BLaER1 treated with 17β-estradiol and CSF1 and Interleukin-3, amounts not matched to agents 10 nM and 100 nM (cell line): ENCODE results near the gene ARAP3.

Experiments used
- H3K27ac ChIP-seq, 11 experiments: shearing (Covaris generic); formaldehyde crosslinking; 2 replicates each; pipeline ENCODE4 v1.8.1; 2022
- H3K27me3 ChIP-seq, 11 experiments: shearing (Covaris generic); formaldehyde crosslinking; 2 replicates each; pipeline ENCODE4 v1.8.1; 2022
- H3K36me3 ChIP-seq, 11 experiments: shearing (Covaris generic); formaldehyde crosslinking; 2 replicates each; pipeline ENCODE4 v1.8.1; 2022
- H3K4me1 ChIP-seq, 10 experiments: shearing (Covaris generic); formaldehyde crosslinking; 2 replicates each; pipeline ENCODE4 v1.8.1; 2022
- H3K4me2 ChIP-seq, 11 experiments: shearing (Covaris generic); formaldehyde crosslinking; 2 replicates each; pipeline ENCODE4 v1.8.1; 2022
- H3K4me3 ChIP-seq, 10 experiments: shearing (Covaris generic); formaldehyde crosslinking; 2 replicates each; pipeline ENCODE4 v1.8.1; 2022
- H3K9ac ChIP-seq, 11 experiments: shearing (Covaris generic); formaldehyde crosslinking; 2 replicates each; pipeline ENCODE4 v1.8.1; 2022
- H3K9me3 ChIP-seq, 11 experiments: shearing (Covaris generic); formaldehyde crosslinking; replicated peaks in 1 of 11; 2 replicates each; pipeline ENCODE4 v1.8.1; 2022
- H4K20me1 ChIP-seq, 11 experiments: shearing (Covaris generic); formaldehyde crosslinking; 2 replicates each; pipeline ENCODE4 v1.8.1; 2022
- Cebpa-rat ChIP-seq, 11 experiments: shearing (Covaris generic); IDR thresholded peaks; 2 replicates each; pipeline ENCODE4 v1.8.1; 2022

The ARAP3 gene

GRCh38 chr5:141680751-141681201 lies 1.3 kb downstream of the ARAP3 start:
- peak overlapping the region; percentile 90 to 100 (median 99) for H3K4me2 ChIP-seq
- H3K36me3 ChIP-seq, result peaks cover 0 to 31% (median 4%) of the 10 kb centered on the region in 11 experiments; a peak in 6 of 22 replicates
- H3K9me3 ChIP-seq, result no peaks in the 10 kb centered on the region
- peak overlapping the region in 9 of 10 experiments; percentile 49 to 71 (median 58); a peak in 14 of 20 replicates for H3K4me3 ChIP-seq
- H3K4me1 ChIP-seq, result peaks cover 55 to 65% (median 62%) of the 10 kb centered on the region in 10 experiments
- H3K27me3 ChIP-seq, result no peaks in the 10 kb centered on the region
- H4K20me1 ChIP-seq, result peaks cover 0 to 29% (median 0%) of the 10 kb centered on the region in 11 experiments; a peak in 3 of 22 replicates
- no peak for TF ChIP-seq Cebpa-rat (IDR thresholded peaks at IDR 0.05)
- H3K9ac ChIP-seq, result peak overlapping the region; percentile 70 to 86 (median 80); a peak in 17 of 22 replicates
- peak overlapping the region in 9 of 11 experiments; percentile 22 to 94 (median 87); a peak in 13 of 22 replicates for H3K27ac ChIP-seq

GRCh38 chr5:141680178-141680577 lies 1.9 kb downstream of the ARAP3 start:
- Histone ChIP-seq H3K27ac (peak overlapping the region in 1 of 11 experiments; percentile 87; a peak in 1 of 22 replicates), H3K4me2 (peak overlapping the region; percentile 90 to 100 (median 99)), H3K27me3 (no peaks in the 10 kb centered on the region), H3K9ac (peak overlapping the region in 3 of 11 experiments; percentile 73 to 83 (median 79); a peak in 6 of 22 replicates), H3K36me3 (peaks cover 0 to 37% (median 4%) of the 10 kb centered on the region in 11 experiments; a peak in 7 of 22 replicates), H3K4me1 (peaks cover 49 to 59% (median 56%) of the 10 kb centered on the region in 10 experiments), H3K4me3 (peak overlapping the region in 2 of 10 experiments; percentile 65 to 71; a peak in 5 of 20 replicates), H4K20me1 (peaks cover 0 to 33% (median 0%) of the 10 kb centered on the region in 11 experiments; a peak in 3 of 22 replicates), H3K9me3 (no peaks in the 10 kb centered on the region)
- TF ChIP-seq Cebpa-rat (IDR thresholded peaks at IDR 0.05), result no peak

GRCh38 chr5:141677415-141677814 lies 4.6 kb downstream of the ARAP3 start:
- Histone ChIP-seq H3K4me2 (no peak overlapping the region), H3K9me3 (no peaks in the 10 kb centered on the region), H3K27me3 (no peaks in the 10 kb centered on the region), H3K27ac (no peak overlapping the region), H3K4me1 (peaks cover 27 to 41% (median 38%) of the 10 kb centered on the region in 10 experiments), H4K20me1 (peaks cover 0 to 38% (median 0%) of the 10 kb centered on the region in 11 experiments; a peak in 3 of 22 replicates), H3K4me3 (no peak overlapping the region), H3K36me3 (peaks cover 0 to 64% (median 7%) of the 10 kb centered on the region in 11 experiments; a peak in 9 of 22 replicates), H3K9ac (no peak overlapping the region)
- TF ChIP-seq Cebpa-rat (IDR thresholded peaks at IDR 0.05), result no peak

- Histone ChIP-seq H3K4me2 (no peak overlapping the region), H3K4me1 (peaks cover 14 to 27% (median 22%) of the 10 kb centered on the region in 10 experiments), H4K20me1 (peaks cover 0 to 42% (median 0%) of the 10 kb centered on the region in 11 experiments; a peak in 3 of 22 replicates), H3K27ac (no peak overlapping the region), H3K36me3 (peaks cover 0 to 82% (median 7%) of the 10 kb centered on the region in 11 experiments; a peak in 10 of 22 replicates), H3K27me3 (no peaks in the 10 kb centered on the region), H3K9ac (no peak overlapping the region), H3K4me3 (no peak overlapping the region), H3K9me3 (no peaks in the 10 kb centered on the region)
- no peak for TF ChIP-seq Cebpa-rat (IDR thresholded peaks at IDR 0.05)
Measured at GRCh38 chr5:141675672-141676071, 6.4 kb downstream of the ARAP3 start.

- Histone ChIP-seq H4K20me1 (peaks cover 0 to 42% (median 0%) of the 10 kb centered on the region in 11 experiments; a peak in 3 of 22 replicates), H3K9me3 (no peaks in the 10 kb centered on the region), H3K4me2 (no peak overlapping the region), H3K27ac (no peak overlapping the region), H3K36me3 (peaks cover 0 to 91% (median 7%) of the 10 kb centered on the region in 11 experiments; a peak in 11 of 22 replicates), H3K4me1 (peaks cover 5 to 17% (median 13%) of the 10 kb centered on the region in 10 experiments; a peak in 17 of 20 replicates), H3K4me3 (no peak overlapping the region), H3K9ac (no peak overlapping the region), H3K27me3 (no peaks in the 10 kb centered on the region)
- TF ChIP-seq Cebpa-rat (IDR thresholded peaks at IDR 0.05), result no peak
Measured at GRCh38 chr5:141674747-141675146, 7.3 kb downstream of the ARAP3 start.

GRCh38 chr5:141672841-141673813 lies 8.9 kb downstream of the ARAP3 start:
- H4K20me1 ChIP-seq, result peaks cover 0 to 46% (median 0%) of the 10 kb centered on the region in 11 experiments; a peak in 3 of 22 replicates
- H3K4me2 ChIP-seq, result peak overlapping the region in 2 of 11 experiments; percentile 6 to 22; a peak in 2 of 22 replicates
- H3K4me1 ChIP-seq, result peaks cover 0 to 10% (median 9%) of the 10 kb centered on the region in 10 experiments; a peak in 9 of 20 replicates
- H3K9ac ChIP-seq, result no peak overlapping the region
- no peak overlapping the region for H3K4me3 ChIP-seq
- no peaks in the 10 kb centered on the region for H3K27me3 ChIP-seq
- no peak for TF ChIP-seq Cebpa-rat (IDR thresholded peaks at IDR 0.05)
- H3K36me3 ChIP-seq, result peaks cover 0 to 94% (median 5%) of the 10 kb centered on the region in 11 experiments; a peak in 11 of 22 replicates
- H3K9me3 ChIP-seq, result no peaks in the 10 kb centered on the region
- H3K27ac ChIP-seq, result no peak overlapping the region

- Histone ChIP-seq H3K4me2 (no peak overlapping the region), H3K9me3 (no peaks in the 10 kb centered on the region), H3K4me1 (peaks cover 0 to 10% (median 9%) of the 10 kb centered on the region in 10 experiments; a peak in 9 of 20 replicates), H3K4me3 (no peak overlapping the region), H3K9ac (no peak overlapping the region), H3K27ac (no peak overlapping the region), H3K27me3 (no peaks in the 10 kb centered on the region), H3K36me3 (peaks cover 0 to 87% (median 5%) of the 10 kb centered on the region in 11 experiments; a peak in 11 of 22 replicates), H4K20me1 (peaks cover 0 to 43% (median 0%) of the 10 kb centered on the region in 11 experiments; a peak in 3 of 22 replicates)
- no peak for TF ChIP-seq Cebpa-rat (IDR thresholded peaks at IDR 0.05)
Measured at GRCh38 chr5:141672071-141672840, 9.8 kb downstream of the ARAP3 start.

- peaks cover 0 to 77% (median 5%) of the 10 kb centered on the region in 11 experiments; a peak in 12 of 22 replicates for H3K36me3 ChIP-seq
- peaks cover 4 to 15% (median 10%) of the 10 kb centered on the region in 10 experiments; a peak in 14 of 20 replicates for H3K4me1 ChIP-seq
- H4K20me1 ChIP-seq, result peaks cover 0 to 38% (median 0%) of the 10 kb centered on the region in 11 experiments; a peak in 3 of 22 replicates
- H3K9me3 ChIP-seq, result no peaks in the 10 kb centered on the region
- H3K4me3 ChIP-seq, result no peak overlapping the region
- no peak overlapping the region for H3K9ac ChIP-seq
- no peak for TF ChIP-seq Cebpa-rat (IDR thresholded peaks at IDR 0.05)
- H3K27ac ChIP-seq, result no peak overlapping the region
- no peaks in the 10 kb centered on the region for H3K27me3 ChIP-seq
- H3K4me2 ChIP-seq, result no peak overlapping the region
Measured at GRCh38 chr5:141669520-141669919, 12.5 kb downstream of the ARAP3 start.
